B cell (primary cell): ENCODE measurements around the gene HOXB8. TPM values are rescaled to one million over a fixed set of nuclear protein-coding genes. Genes with fewer than 3 reads are reported as not detected.

Experiments used
- ATAC-seq: fragments of 200-7000 bp; cut with Tn5 transposase; one replicate; pipeline ENCODE4 v1.10.0; 2021; ENCODE audit warnings: low read depth, mild to moderate bottlenecking, moderate number of reproducible peaks, moderate library complexity
- CTCF ChIA-PET: fragments of 350-600 bp; sonication (Branson Sonifier 250); formaldehyde crosslinking; loops from one replicate; lab custom pipeline; 2021; ENCODE audit warnings: antibody characterized with exemption, inconsistent platforms; lab: Charles Lee
- POLR2A ChIA-PET: fragments of 350-600 bp; sonication (Branson Sonifier 250); formaldehyde crosslinking; loops from one replicate; lab custom pipeline; 2021; ENCODE audit warnings: antibody characterized with exemption; lab: Charles Lee
- DNase-seq: peaks from one replicate; pipeline ENCODE4 v3.0.0; 2013
- H2AFZ ChIP-seq: 2 replicates; pipeline ENCODE4 v1.6.1; 2012; ENCODE audit warnings: mild to moderate bottlenecking, low read depth, low read length; ENCODE audit not compliant: insufficient read depth, poor library complexity, severe bottlenecking
- H3K27ac ChIP-seq, 2 donors: 1 replicate in 1 of 2; 2 replicates in 1 of 2; pipeline ENCODE4 v1.5.1; 2012 to 2013; ENCODE audit warnings: low read length in 2 of 2, mild to moderate bottlenecking in 2 of 2, moderate library complexity in 1 of 2
- H3K27me3 ChIP-seq, 4 experiments: fragments of 200-600 bp in 1 of 4; sonication (generic) in 1 of 4; replicated peaks in 1 of 4; 1 replicate in 2 of 4; 2 replicates in 2 of 4; pipeline versions ENCODE4 v1.6.1 to v1.7.0; 2013 to 2016; ENCODE audit warnings: low read length in 3 of 4, mild to moderate bottlenecking in 2 of 4, mixed read lengths in 1 of 4, moderate library complexity in 1 of 4; ENCODE audit not compliant: insufficient read depth in 4 of 4, control insufficient read depth in 3 of 4; ENCODE audit errors: control extremely low read depth in 1 of 4
- H3K36me3 ChIP-seq, 2 experiments: replicated peaks in 1 of 2; 1 replicate in 1 of 2; 2 replicates in 1 of 2; pipeline versions ENCODE4 v1.6.1 to v1.7.1; 2013; ENCODE audit warnings: low read length in 1 of 2; ENCODE audit not compliant: insufficient read depth in 2 of 2, control insufficient read depth in 1 of 2; ENCODE audit errors: control extremely low read depth in 1 of 2, extremely low read depth in 1 of 2
- H3K4me1 ChIP-seq, 2 donors: fragments of 200-600 bp in 1 of 2; sonication (generic) in 1 of 2; 1 replicate in 1 of 2; 2 replicates in 1 of 2; pipeline versions ENCODE4 v1.5.1 to v1.6.1; 2013 to 2017; ENCODE audit warnings: low read length in 2 of 2; ENCODE audit not compliant: control insufficient read depth in 2 of 2, insufficient read depth in 2 of 2
- H3K4me2 ChIP-seq: replicated peaks from 2 replicates; pipeline ENCODE3; 2012; ENCODE audit warnings: mild to moderate bottlenecking, low read depth, low read length; ENCODE audit not compliant: poor library complexity, severe bottlenecking
- H3K4me3 ChIP-seq, 5 experiments: fragments of 200-600 bp in 1 of 5; sonication (generic) in 1 of 5; 1 replicate in 3 of 5; 2 replicates in 2 of 5; pipeline versions ENCODE4 v1.5.1 to v1.7.0; 2011 to 2016; ENCODE audit warnings: low read length in 4 of 5, mild to moderate bottlenecking in 4 of 5, low read depth in 2 of 5, control low read depth in 1 of 5, moderate library complexity in 1 of 5; ENCODE audit not compliant: insufficient read depth in 1 of 5; ENCODE audit errors: control extremely low read depth in 1 of 5, extremely low read depth in 1 of 5
- H3K79me2 ChIP-seq: fragments of 200-600 bp; sonication (generic); one replicate; pipeline ENCODE4 v1.6.0; 2016; ENCODE audit warnings: low read length; ENCODE audit not compliant: control insufficient read depth, insufficient read depth
- H3K9ac ChIP-seq: fragments of 200-600 bp; sonication (generic); 2 replicates; pipeline ENCODE4 v1.6.1; 2017; ENCODE audit warnings: mild to moderate bottlenecking, low read length, moderate library complexity
- H3K9me3 ChIP-seq, 3 donors: one replicate each; pipeline versions ENCODE4 v1.6.1 to v1.7.1; 2013; ENCODE audit warnings: low read length in 2 of 3; ENCODE audit not compliant: control insufficient read depth in 2 of 3, insufficient read depth in 1 of 3; ENCODE audit errors: control extremely low read depth in 1 of 3
- H4K20me1 ChIP-seq: 2 replicates; pipeline ENCODE4 v1.6.0; 2012; ENCODE audit warnings: mild to moderate bottlenecking, low read length; ENCODE audit not compliant: insufficient read depth, control insufficient read depth, poor library complexity, severe bottlenecking
- H3K27ac Mint-ChIP-seq: one replicate; pipeline ENCODE4 v1.8.0; 2021; ENCODE audit warnings: mixed read lengths
- H3K27me3 Mint-ChIP-seq: one replicate; pipeline ENCODE4 v1.8.0; 2021; ENCODE audit warnings: mixed read lengths
- H3K4me1 Mint-ChIP-seq: one replicate; pipeline ENCODE4 v1.8.0; 2021; ENCODE audit warnings: mixed read lengths
- H3K4me3 Mint-ChIP-seq: one replicate; pipeline ENCODE4 v1.8.0; 2021; ENCODE audit warnings: mixed read lengths
- H3K9me3 Mint-ChIP-seq: one replicate; pipeline ENCODE4 v1.8.0; 2022; ENCODE audit warnings: mixed read lengths; ENCODE audit not compliant: insufficient read depth
- EZH2 ChIP-seq: IDR thresholded peaks from 2 replicates; pipeline ENCODE4 v1.6.1; 2012; ENCODE audit warnings: borderline replicate concordance, low read depth, mild to moderate bottlenecking, moderate library complexity, low read length; ENCODE audit not compliant: insufficient read depth, poor library complexity, severe bottlenecking
- WGBS: methylation state at CpG from one replicate; pipeline ENCODE4 v1.1.5; 2013; ENCODE audit warnings: missing lambda C conversion rate; ENCODE audit not compliant: insufficient coverage; 5-methylcytosine and 5-hydroxymethylcytosine counted together
- intact Hi-C: fragments of 100-400 bp; cut with micrococcal nuclease; formaldehyde crosslinking; loops from one replicate; pipeline ENCODE4 v1.10.0; 2022
- polyA plus RNA-seq: library from polyadenylated mRNA; depleted of rRNA; stranded (reverse); fragments of >200 nt; gene quantifications from 2 replicates; pipeline ENCODE4 v1.2.3, GENCODE V29; 2012
- total RNA-seq, 2 donors: library from RNA; stranded (reverse); fragments of 120-200 nt in 1 of 2; gene quantifications; 1 replicate in 1 of 2; 2 replicates in 1 of 2; pipeline versions ENCODE4 v1.2.3 to v1.2.4, GENCODE V29; 2013 to 2022
- TF ChIP-seq, protein P1 (sequence below): fragments of 200-600 bp; IDR thresholded peaks from one replicate; pipeline ENCODE4 v1.8.0; 2022; ENCODE audit warnings: antibody characterized with exemption, mild to moderate bottlenecking

HOXB8 gene
- total and polyA plus RNA-seq, 2 donors (not counting 1 experiment from before 2014, with no cell fraction given): not detected

DNA sequence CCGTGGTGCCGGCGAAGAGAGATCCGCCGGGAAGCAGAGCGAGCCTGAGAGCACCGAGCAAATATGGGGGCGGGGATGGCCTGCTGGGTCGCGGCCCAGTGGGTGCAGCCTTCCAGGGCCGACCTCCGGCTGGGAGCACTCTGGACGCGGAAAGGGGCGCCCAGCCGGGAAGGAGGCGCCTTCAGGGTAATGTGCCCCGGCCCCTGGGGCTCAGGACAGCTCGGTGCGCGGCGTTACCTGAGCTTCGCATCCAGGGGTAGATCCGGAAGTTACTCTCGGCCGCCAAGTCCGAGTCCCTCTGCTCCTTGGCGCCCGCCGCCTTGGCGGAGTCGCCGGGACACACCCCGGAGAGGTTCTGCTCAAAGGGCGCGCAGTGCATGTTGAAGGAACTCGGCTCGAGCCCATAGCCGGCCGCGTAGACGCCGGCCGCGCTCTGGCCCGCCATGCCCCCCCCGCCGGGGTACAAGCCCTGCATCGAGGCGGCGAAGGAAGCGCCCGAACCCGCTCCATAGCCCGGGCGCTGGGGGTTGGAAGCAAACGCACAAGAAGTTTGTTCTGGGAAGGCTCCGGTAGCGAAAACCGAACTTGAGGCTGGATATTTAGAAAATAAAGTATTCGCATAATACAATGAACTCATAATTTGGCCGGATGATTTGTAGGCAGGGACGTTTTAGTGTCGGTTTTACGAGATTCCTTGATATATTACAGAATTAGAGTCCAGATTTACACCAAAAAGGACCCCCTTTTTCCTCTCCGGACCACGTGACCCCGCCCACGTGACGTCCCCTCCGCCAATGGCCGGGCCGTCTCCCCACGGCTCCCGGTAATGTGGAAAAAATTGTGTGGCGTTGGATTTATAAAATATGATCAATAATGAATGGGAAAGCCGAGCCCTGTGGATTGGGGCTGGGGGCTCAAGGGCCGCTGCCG, 4.5 kb downstream of the HOXB8 start, which contains the start of gene HOXB7:
TSS of gene HOXB7 (minus strand) at position 736 of the 930 bp plus-strand sequence. CDS start at position 637, 99 bp downstream.
- CTCF ChIA-PET: interaction anchor here (1.0 to 1.4 kb wide), 3 partner anchors 9 to 302 kb away, joined by 3 to 5 read pairs (median 3); no protein-coding TSS in a partner anchor

More for the DNA sequence above, 4.5 kb downstream of the HOXB8 start, which contains the start of gene HOXB7:
- ATAC-seq (peak; percentile 46), DNase-seq (peak; percentile 73)
- H3K4me3 Mint-ChIP-seq: peak within 1 kb of the TSS; percentile 92
- Histone ChIP-seq H3K4me1 (peaks cover 52 to 61% of the 10 kb centered on the region in 2 donors), H4K20me1 (no peaks in the 10 kb centered on the region), H3K27me3 (peaks cover 2 to 85% (median 58%) of the 10 kb centered on the region in 4 experiments), H3K4me2 (peak within 1 kb of the TSS; percentile 100), H3K9me3 (peaks cover 0 to 25% (median 0%) of the 10 kb centered on the region in 3 donors), H3K79me2 (no peaks in the 10 kb centered on the region), H3K4me3 (peak within 1 kb of the TSS; percentile 36 to 96 (median 87)), H3K27ac (no peak within 1 kb of the TSS), H3K36me3 (no peaks in the 10 kb centered on the region), H3K9ac (peak within 1 kb of the TSS; percentile 88), H2AFZ (peak within 1 kb of the TSS; percentile 95)
- peaks cover 39% of the 10 kb centered on the region for H3K4me1 Mint-ChIP-seq
- H3K9me3 Mint-ChIP-seq: no peaks in the 10 kb centered on the region
- intact Hi-C loops: loop anchor here (2.0 to 5.0 kb wide), 2 partner anchors 14 to 33 kb away; partner anchors contain the start of gene HOXB4
- POLR2A ChIA-PET: interaction anchor here (0.5 to 1.1 kb wide), 3 partner anchors 8 to 26 kb away, joined by 4 to 7 read pairs (median 6); no protein-coding TSS in a partner anchor
- TF ChIP-seq EZH2: peak; percentile 77
- TF ChIP-seq, protein P1, sequence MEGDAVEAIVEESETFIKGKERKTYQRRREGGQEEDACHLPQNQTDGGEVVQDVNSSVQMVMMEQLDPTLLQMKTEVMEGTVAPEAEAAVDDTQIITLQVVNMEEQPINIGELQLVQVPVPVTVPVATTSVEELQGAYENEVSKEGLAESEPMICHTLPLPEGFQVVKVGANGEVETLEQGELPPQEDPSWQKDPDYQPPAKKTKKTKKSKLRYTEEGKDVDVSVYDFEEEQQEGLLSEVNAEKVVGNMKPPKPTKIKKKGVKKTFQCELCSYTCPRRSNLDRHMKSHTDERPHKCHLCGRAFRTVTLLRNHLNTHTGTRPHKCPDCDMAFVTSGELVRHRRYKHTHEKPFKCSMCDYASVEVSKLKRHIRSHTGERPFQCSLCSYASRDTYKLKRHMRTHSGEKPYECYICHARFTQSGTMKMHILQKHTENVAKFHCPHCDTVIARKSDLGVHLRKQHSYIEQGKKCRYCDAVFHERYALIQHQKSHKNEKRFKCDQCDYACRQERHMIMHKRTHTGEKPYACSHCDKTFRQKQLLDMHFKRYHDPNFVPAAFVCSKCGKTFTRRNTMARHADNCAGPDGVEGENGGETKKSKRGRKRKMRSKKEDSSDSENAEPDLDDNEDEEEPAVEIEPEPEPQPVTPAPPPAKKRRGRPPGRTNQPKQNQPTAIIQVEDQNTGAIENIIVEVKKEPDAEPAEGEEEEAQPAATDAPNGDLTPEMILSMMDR: no peak
- H3K27ac Mint-ChIP-seq: peak within 1 kb of the TSS; percentile 69
- H3K27me3 Mint-ChIP-seq: peaks cover 69% of the 10 kb centered on the region
- under 1% methylated on average over 58 of the region's 79 CpGs for WGBS
